Activated CD8-positive, alpha-beta memory T cell treated with anti-CD3 and anti-CD28 coated beads for 4 hours (primary cell): ENCODE results near the gene GPR132.
"Not testable (repeated sequence)": the region's sequence is repeated elsewhere in the genome, so short reads cannot be mapped to it uniquely, and the experiment has no call there.

ENCODE experiments used
- DNase-seq, 2 donors: peaks; one replicate each; pipeline ENCODE4 v3.0.0-alpha.2; 2020; ENCODE audit warnings: low read depth in 2 of 2

The GPR132 gene

GRCh38 chr14:105075379-105076295, 10.4 kb upstream of the GPR132 start:
- DNase-seq: no peak

GRCh38 chr14:105074601-105075053, 9.4 kb upstream of the GPR132 start:
- DNase-seq: no peak

DNA sequence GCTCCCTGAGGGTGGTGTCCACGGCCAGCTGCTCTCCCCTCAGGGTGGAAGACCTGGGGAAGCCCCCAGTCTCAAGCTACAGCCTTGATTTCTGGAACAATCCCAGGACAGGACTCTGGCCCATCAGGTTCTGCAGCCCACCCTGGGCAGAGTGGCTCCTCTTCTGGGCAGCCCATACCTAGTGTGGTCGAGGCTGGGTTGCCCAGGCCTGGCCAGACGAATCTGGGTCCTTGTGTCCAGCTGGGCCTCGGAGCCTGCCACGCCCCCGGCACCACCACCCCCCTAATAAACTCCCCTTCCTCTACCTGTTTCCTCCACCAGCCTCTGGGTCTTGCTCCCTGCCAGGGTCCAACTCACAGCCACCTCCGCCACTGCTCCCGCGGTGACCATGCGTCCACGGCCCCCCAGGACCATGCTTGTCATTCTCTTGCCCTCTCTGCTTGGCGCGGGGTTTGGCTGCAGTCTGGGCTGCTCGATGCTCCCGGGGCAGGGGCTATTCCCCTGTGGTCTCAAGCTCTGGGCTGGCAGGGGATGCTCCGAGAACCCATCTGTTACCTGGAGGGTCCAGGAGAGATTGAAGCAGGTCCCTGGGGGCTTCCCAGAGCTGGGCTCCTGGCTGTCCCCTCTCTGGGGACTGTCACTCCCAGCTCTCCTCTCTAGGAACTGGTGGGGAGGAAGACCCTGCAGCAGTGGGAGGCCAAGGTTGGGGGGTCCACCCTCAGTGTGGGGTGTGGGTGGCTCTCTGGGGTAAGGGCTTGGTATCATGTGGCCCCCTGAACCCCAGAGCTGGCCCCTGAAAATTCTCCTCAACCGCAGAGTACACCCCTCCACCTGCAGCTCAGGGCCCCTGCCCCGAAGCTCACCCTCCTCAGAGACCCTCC, 8.7 kb upstream of the GPR132 start:
- DNase-seq: no peak

DNA sequence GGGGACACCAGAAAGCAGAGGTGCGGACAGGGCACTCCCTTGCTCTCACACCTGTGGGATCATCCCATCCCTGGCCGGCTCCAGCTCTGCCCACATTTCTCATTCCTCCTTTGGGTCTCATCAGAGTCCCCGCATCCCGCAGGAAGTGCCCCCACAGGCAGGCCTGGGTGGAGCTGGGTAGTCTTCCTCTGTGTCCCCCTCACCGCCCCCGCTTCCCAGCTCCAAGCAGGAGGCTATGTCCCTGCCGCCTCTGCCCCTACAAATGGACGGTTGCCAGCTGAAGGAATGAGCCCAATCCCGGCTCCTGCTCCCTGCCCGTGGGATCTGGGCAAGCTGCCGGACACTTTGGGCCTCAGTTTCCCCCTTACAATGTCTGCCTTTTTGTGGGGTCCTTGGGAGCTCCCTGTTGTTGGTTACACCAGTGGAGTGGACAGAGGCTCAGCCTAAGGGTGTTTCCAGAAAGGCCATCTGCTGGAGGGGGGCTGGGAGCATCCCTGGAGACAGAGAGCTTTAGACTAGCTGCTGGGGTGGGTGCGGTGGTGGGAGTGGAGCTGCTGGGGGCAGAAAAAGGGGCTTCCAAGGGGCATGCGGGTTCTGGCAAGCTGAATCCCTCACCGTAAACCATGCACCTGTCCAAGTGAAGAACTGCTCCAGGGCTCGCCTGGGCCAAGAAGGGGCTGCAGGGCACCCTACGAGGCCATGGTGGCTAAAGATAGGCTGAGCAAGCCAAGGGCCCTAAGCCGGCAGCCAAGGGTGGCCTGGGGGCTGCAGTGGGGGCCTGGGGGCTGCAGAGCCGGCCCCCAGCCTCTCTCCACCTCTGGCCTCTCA, 7.9 kb upstream of the GPR132 start:
- no peak for DNase-seq

GRCh38 chr14:105072381-105072861, 7.2 kb upstream of the GPR132 start:
- no peak for DNase-seq

- DNase-seq: no peak
Observed at GRCh38 chr14:105071942-105072341, 6.7 kb upstream of the GPR132 start.

DNA sequence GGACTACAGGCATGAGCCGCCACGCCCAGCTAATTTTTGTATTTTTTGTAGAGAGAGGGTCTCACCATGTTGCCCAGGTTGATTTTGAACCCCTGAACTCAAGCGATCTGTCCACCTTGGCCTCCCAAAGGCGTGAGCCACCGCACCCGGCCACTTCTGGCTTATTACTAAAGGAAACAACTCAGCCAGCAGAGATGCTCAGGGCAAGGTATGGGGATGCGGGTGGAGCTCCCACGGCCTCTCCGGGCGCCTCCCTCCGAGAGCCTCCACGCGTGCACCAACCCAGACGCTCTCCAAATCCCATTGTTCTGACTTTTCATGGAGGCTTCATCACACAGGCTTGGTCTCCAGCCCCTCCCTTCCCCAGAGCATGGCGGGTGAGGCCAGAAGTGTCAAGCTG, 6.1 kb upstream of the GPR132 start:
- DNase-seq: no peak

DNA sequence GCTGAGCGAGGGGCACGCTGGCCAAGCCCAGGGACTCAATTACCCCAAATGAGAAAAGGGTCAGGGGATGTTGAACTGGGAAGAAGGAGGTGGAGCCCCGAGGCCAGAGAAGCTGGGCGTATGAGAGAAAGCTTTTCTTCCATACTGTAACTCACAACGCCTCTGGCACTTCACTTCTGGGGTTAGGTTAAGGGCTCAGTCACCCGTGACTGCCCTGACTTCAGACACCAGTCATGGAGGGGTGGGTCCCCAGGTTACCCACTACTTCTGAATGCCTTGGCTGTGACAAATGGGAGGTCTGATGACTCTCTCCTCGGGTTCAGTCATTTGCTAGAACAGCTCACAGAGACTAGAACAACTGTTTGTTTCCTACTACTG, 5.5 kb upstream of the GPR132 start:
- DNase-seq: no peak

GRCh38 chr14:105069871-105070759, 4.9 kb upstream of the GPR132 start:
- no peak for DNase-seq

DNA sequence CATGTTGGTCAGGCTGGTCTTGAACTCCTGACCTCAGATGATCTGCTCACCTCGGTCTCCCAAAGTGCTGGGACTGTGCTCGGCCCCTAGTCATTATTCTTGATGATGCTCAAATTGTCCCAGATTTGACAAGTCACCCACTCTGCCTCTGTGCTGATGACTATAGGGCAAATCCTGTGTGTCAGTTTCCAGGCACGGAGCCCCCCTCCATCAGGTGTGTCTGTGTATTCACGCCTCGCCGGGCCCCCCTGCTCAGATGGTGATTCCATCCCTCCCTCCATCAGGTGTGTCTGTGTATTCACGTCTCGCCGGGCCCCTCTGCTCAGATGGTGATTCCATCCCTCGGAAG, 4.3 kb upstream of the GPR132 start:
- no peak for DNase-seq

DNA sequence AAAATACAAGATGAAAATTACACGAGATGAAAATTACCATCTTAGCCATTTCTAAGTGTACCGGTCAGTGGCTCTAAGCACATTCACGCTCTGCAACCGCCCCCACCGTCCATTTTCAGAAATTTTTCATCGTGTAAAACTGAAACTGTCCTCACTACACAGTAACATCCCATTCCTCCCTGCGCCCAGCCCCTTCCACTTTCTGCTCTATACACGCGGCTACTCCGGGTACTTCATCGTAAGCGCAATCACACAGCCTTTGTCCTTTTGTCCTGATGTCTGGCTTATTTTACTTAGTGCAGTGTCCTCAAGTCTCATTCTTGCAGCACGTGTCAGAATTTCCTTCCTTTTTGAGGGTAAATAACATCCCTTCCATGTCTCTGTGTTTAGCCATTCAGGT, 3.6 kb upstream of the GPR132 start:
- no peak for DNase-seq

GRCh38 chr14:105067969-105068301, 2.7 kb upstream of the GPR132 start:
- DNase-seq: no peak

DNA sequence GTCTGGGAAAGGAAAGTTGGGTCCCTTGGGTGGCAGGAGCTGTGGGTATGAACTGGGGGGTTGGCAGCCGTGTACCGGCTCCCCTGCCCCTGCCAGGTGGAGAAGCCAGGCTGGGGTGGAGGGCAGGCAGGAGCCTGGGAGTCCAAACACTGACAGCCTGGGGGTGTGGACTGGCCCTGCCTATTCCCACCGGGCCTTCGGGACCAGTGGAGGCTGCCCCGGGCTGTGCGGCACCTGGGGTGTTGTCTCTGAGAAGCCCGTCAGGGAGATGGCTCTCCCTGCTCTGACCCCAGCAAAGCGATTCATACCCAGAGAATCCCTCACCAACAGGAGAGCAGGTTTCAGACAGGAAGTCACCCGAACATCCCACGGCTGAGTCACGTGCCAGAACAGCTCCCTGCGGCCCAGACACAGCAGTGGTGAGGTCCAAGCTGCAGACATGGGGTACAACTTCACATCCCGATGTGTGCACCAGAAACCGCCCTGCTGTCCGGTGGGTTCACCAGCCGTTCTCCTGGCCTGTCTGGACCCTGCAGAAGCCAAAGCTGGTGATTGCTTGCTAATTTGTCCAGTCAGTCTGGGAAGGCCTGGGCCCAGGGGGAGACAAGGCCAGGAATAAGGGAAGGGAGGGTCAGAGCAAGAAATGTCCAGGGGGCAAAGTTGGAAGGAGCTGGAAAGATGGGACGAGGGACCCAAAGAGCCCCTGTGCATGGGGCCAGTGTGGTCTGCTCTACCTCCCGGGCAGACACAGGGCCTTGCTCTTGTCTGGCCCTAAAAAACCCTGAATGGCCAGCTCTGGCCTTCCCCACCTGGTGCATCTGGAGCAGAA, 2.1 kb upstream of the GPR132 start:
- DNase-seq: no peak

DNA sequence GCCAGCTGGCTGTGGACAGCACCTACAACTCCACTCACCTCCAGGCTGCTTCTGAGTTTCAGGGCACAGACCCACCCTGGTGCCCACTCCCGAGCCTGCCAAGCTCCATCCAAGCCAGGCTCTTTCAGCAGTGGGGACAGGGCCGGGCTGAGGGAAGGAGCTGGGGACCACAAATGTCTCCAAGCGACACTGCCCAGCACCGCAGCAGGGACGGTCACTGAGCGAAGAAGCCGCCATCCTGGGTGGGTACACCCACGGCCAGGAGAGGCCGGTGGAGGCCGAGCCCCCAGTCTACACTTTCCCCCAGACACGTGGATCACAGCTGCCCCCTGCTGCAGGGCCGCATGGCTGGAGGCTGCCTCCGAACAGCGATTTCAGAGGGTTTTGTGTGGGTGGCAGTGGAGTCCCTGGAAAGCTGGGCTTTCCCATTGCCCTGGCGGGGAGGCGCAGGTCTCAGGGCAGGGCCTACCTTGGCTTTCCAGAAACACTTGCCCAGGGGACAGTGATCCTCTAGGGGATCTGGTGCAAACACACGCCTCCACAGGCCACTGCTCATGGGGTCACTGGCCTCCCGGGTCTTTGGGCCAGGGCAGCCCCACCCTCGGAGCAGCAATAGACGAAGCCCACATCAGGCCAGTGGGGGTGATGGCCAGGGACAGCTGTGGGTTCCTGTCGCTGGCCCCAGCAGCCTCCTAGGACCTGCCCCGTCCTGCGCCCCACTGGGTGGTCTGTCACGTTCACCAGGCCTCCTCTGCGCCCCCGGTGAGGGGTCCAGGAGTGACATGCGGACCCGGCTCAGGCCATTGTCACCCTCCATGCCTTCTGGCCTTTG, 1.2 kb upstream of the GPR132 start:
- no peak for DNase-seq

GRCh38 chr14:105064721-105065143, 498 bp downstream of the GPR132 start:
- no peak for DNase-seq

- DNase-seq: no peak
Observed at GRCh38 chr14:105064001-105064400, 1.2 kb downstream of the GPR132 start.

DNA sequence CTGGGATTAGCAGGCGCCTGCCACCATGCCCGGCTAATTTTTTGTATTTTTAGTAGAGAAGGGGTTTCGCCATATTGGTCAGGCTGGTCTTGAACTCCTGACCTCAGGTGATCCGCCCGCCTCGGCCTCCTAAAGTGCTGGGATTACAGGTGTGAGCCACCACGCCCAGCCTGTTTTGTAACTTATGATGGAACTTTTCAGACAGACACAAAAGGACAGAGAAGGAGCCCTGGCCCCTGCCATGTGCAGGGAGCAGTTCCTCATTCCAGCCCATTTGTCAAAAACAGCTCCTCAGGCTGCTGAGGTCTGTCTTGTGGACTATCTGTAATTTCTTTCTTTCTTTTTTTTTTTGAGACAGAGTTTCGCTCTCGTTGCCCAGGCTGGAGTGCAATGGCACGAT, 1.7 kb downstream of the GPR132 start:
- not testable (repeated sequence) for DNase-seq

GRCh38 chr14:105063056-105063455, 2.2 kb downstream of the GPR132 start:
- DNase-seq: no peak

- DNase-seq: no peak
Observed at GRCh38 chr14:105062048-105062433, 3.2 kb downstream of the GPR132 start.
